ENCODE data around the gene KCND3. TPM values are rescaled to one million over a fixed set of nuclear protein-coding genes. Genes with fewer than 3 reads are reported as not detected.
A peak's percentile ranks its signal among the peaks of the same experiment; 100 is the strongest.

The KCND3 gene
- polyA plus RNA-seq, 6 donors from 2014 or later, result 0.03 to 0.11 TPM; not detected in 4

DNA sequence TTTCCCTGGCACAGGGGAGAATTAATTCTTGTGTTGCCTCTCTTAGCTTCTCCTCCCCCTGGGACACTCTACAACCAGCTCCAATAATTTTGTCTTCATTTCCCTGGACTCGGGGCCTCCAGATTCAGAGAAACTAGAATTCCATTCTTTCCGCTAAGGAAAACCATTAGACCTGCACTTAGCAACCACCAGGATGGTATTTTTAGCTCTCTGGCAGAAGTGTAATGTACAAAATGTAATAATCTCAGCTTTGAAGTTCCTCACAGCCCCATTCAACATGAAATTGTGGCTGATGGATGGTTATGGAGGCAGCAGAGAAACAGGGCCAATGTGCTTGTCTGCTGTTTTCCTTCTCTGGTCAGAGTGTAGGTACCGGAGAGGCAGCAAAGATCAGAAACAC is 113.8 kb downstream of the KCND3 start:
- DNase-seq, result no peak

DNA sequence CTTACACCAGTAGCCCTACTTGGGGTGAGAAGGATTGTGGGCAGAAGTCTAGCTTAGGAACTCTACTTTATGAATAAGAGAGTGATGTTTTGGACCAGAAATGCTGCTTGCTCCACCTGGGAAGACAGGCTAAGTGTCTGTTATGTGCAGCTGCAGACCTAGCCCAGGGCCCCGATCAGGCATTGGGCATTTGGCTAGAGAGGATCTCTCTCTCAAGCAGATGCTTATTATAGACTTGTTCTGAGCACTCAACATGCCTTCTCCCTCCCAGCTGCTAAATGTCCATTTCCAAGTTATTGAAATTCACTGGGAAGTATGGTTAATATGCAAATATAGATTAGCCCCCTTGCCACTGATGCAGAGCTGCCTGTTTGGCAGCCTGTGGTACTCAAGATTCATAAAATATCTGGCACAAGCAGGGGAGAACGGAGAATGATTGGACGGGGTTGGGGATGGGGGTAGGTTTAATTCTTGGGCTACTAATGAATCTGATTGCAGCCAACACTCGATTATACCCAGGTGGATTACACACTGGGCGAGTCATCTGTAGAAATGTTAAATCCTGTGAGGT is 115.9 kb downstream of the KCND3 start:
- Mint-ChIP-seq H3K27me3 (peaks cover 7 to 10% (median 10%) of the 10 kb centered on the region in 3 donors), H3K4me3 (no peak overlapping the region), H3K27ac (no peak overlapping the region), H3K4me1 (peaks cover 6 to 17% (median 14%) of the 10 kb centered on the region in 3 donors), H3K9me3 (no peaks in the 10 kb centered on the region), H3K36me3 (no peaks in the 10 kb centered on the region)
- ATAC-seq (ENCODE audit: low read depth in 2 of 2) (no peak), DNase-seq (no peak)

More for the DNA sequence above, 113.8 kb downstream of the KCND3 start:
- no peak overlapping the region for H3K4me3 Mint-ChIP-seq
- no peak for ATAC-seq (ENCODE audit: low read depth in 2 of 2)
- peak overlapping the region in 1 of 6 donors; percentile 28 for H3K27ac Mint-ChIP-seq
- H3K27me3 Mint-ChIP-seq, result peaks cover 9 to 14% (median 12%) of the 10 kb centered on the region in 3 donors
- H3K4me1 Mint-ChIP-seq, result peaks cover 14 to 29% (median 20%) of the 10 kb centered on the region in 3 donors
- no peaks in the 10 kb centered on the region for H3K36me3 Mint-ChIP-seq
- no peaks in the 10 kb centered on the region for H3K9me3 Mint-ChIP-seq

GRCh38 chr1:111870181-111870580 is 119.3 kb downstream of the KCND3 start:
- H3K27me3 Mint-ChIP-seq, result peaks cover under 1 to 11% (median 8%) of the 10 kb centered on the region in 3 donors
- no peak overlapping the region for H3K4me3 Mint-ChIP-seq
- H3K27ac Mint-ChIP-seq, result no peak overlapping the region
- no peaks in the 10 kb centered on the region for H3K36me3 Mint-ChIP-seq
- DNase-seq (no peak), ATAC-seq (ENCODE audit: low read depth in 2 of 2) (no peak)
- H3K4me1 Mint-ChIP-seq, result no peaks in the 10 kb centered on the region
- no peaks in the 10 kb centered on the region for H3K9me3 Mint-ChIP-seq

DNA sequence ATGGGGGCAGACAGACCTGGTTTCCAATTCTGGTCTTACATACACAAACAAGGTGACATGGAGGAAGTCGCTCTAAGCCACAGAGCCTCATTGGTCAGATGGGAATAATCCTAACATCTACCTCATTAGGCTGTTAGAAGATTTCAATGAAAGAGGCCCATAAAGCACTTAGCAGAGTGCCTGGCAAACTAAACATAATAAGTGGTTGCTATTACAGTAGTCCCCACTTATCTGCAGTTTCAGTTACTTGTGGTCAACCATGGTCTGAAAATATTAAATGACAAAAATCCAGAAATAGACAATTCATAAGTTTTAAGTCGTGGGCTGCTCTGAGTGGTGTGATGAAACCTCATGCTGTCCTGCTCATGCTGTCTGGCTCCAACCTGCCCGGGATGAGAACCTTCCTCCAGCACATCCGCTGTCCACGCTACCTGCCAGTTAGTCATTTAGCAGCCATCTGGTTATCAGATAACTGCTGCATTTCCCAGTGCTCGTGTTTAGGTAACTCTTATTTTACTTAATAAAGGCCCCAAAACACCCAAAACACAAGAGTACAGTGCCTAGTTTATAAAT is 121.5 kb downstream of the KCND3 start:
- Mint-ChIP-seq H3K36me3 (no peaks in the 10 kb centered on the region), H3K4me1 (peaks cover 5 to 7% (median 7%) of the 10 kb centered on the region in 3 donors), H3K9me3 (no peaks in the 10 kb centered on the region), H3K4me3 (no peak overlapping the region), H3K27me3 (peaks cover 18 to 25% (median 23%) of the 10 kb centered on the region in 3 donors), H3K27ac (no peak overlapping the region)
- DNase-seq, result no peak
- ATAC-seq (ENCODE audit: low read depth in 2 of 2), result no peak

DNA sequence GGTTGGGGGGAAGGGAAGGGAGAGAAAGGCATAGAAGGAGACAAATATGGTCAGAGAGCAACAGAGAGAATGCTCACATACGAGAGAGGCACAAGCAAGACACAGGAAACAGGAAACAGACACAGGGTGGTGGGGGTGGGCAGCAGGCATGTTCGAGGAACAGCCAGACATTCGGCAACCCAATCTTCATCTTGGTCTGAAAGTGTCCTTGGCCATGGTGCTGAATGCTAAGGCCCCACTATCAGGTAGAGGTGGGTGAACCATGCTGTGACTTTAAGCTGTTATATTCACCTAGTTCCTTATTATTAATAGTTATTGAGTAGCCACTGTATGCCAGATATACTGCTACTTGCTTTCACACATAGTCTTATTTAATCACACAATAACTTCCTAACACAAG is 124.6 kb downstream of the KCND3 start:
- ATAC-seq (ENCODE audit: low read depth in 2 of 2) (peak in 1 of 2 donors; percentile 46), DNase-seq (no peak)
- H3K4me3 Mint-ChIP-seq, result no peak overlapping the region
- H3K4me1 Mint-ChIP-seq, result peaks cover 5 to 7% (median 7%) of the 10 kb centered on the region in 3 donors
- no peaks in the 10 kb centered on the region for H3K36me3 Mint-ChIP-seq
- peaks cover 33 to 49% (median 43%) of the 10 kb centered on the region in 3 donors for H3K27me3 Mint-ChIP-seq
- no peak overlapping the region for H3K27ac Mint-ChIP-seq
- H3K9me3 Mint-ChIP-seq, result no peaks in the 10 kb centered on the region

GRCh38 chr1:111863401-111863800 is 126.1 kb downstream of the KCND3 start:
- H3K4me3 Mint-ChIP-seq, result no peak overlapping the region
- peaks cover 38 to 59% (median 51%) of the 10 kb centered on the region in 3 donors for H3K27me3 Mint-ChIP-seq
- DNase-seq (no peak), ATAC-seq (ENCODE audit: low read depth in 2 of 2) (no peak)
- H3K9me3 Mint-ChIP-seq, result no peaks in the 10 kb centered on the region
- H3K27ac Mint-ChIP-seq, result peak overlapping the region in 1 of 6 donors; percentile 9
- H3K4me1 Mint-ChIP-seq, result peaks cover 5 to 7% (median 7%) of the 10 kb centered on the region in 3 donors
- H3K36me3 Mint-ChIP-seq, result no peaks in the 10 kb centered on the region

- Mint-ChIP-seq H3K27ac (no peak overlapping the region), H3K4me3 (no peak overlapping the region), H3K36me3 (no peaks in the 10 kb centered on the region), H3K4me1 (peaks cover 5 to 7% (median 7%) of the 10 kb centered on the region in 3 donors), H3K9me3 (no peaks in the 10 kb centered on the region), H3K27me3 (peaks cover 35 to 58% (median 52%) of the 10 kb centered on the region in 3 donors)
- ATAC-seq (ENCODE audit: low read depth in 2 of 2), result no peak
- DNase-seq, result no peak
Observed at GRCh38 chr1:111862599-111862998, 126.9 kb downstream of the KCND3 start.

DNA sequence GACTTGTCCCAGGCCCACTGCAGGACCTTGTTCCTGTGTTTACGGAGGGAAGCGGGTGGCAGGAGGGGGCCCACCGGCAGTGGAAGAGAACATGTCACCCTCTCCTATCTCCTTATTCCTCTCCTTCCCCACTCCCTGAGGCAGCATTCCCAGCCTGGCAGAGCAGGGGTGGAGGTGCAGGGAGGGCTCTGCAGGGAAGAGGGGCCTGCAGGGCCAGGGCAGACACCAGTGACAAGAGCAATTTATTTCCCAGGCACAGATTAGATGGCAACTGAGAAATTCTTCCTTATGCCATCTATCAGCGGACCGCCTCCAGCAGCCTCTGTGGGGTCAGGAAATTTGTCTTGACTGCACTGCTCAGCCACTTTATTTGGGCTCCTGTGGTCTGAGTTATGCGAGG is 127.9 kb downstream of the KCND3 start:
- no peaks in the 10 kb centered on the region for H3K36me3 Mint-ChIP-seq
- no peaks in the 10 kb centered on the region for H3K9me3 Mint-ChIP-seq
- H3K4me1 Mint-ChIP-seq, result peaks cover 5 to 7% (median 7%) of the 10 kb centered on the region in 3 donors
- ATAC-seq (ENCODE audit: low read depth in 2 of 2) (no peak), DNase-seq (no peak)
- H3K4me3 Mint-ChIP-seq, result no peak overlapping the region
- H3K27ac Mint-ChIP-seq, result no peak overlapping the region
- peaks cover 38 to 59% (median 52%) of the 10 kb centered on the region in 3 donors for H3K27me3 Mint-ChIP-seq

GRCh38 chr1:111857194-111857651 is 132.2 kb downstream of the KCND3 start:
- H3K27me3 Mint-ChIP-seq, result peaks cover 35 to 55% (median 44%) of the 10 kb centered on the region in 3 donors
- H3K4me3 Mint-ChIP-seq, result no peak overlapping the region
- ATAC-seq (ENCODE audit: low read depth in 2 of 2) (no peak), DNase-seq (no peak)
- no peaks in the 10 kb centered on the region for H3K36me3 Mint-ChIP-seq
- H3K27ac Mint-ChIP-seq, result no peak overlapping the region
- H3K9me3 Mint-ChIP-seq, result no peaks in the 10 kb centered on the region
- no peaks in the 10 kb centered on the region for H3K4me1 Mint-ChIP-seq

- DNase-seq (no peak), ATAC-seq (ENCODE audit: low read depth in 2 of 2) (no peak)
- H3K9me3 Mint-ChIP-seq, result no peaks in the 10 kb centered on the region
- peaks cover 35 to 61% (median 48%) of the 10 kb centered on the region in 3 donors for H3K27me3 Mint-ChIP-seq
- H3K4me3 Mint-ChIP-seq, result peak overlapping the region in 2 of 8 donors; percentile 11 to 48
- H3K4me1 Mint-ChIP-seq, result no peaks in the 10 kb centered on the region
- H3K27ac Mint-ChIP-seq, result no peak overlapping the region
- H3K36me3 Mint-ChIP-seq, result no peaks in the 10 kb centered on the region
Observed at GRCh38 chr1:111856411-111857185, 132.9 kb downstream of the KCND3 start.

DNA sequence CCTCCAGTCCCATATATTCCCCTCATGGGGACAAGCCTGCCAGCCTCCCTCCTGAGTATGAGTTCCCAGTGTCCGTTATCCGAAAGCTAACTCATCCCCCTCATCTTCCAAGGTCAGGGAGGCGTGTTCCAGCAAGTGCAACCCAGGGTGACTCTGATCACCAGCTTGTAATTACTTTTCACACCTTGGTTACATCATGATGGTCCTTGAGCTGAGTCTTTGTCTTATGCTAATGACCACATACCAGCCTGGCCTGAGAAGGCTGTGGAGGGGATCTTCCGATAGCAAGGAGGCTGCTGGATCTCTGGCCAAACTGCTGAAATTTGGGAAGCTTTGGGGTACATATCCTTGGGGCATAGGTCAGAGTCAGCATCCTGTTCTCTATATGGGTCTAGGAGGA is 134.2 kb downstream of the KCND3 start:
- Mint-ChIP-seq H3K4me1 (no peaks in the 10 kb centered on the region), H3K4me3 (peak overlapping the region in 1 of 8 donors; percentile 18), H3K9me3 (no peaks in the 10 kb centered on the region), H3K36me3 (no peaks in the 10 kb centered on the region), H3K27ac (no peak overlapping the region), H3K27me3 (peaks cover 35 to 61% (median 48%) of the 10 kb centered on the region in 3 donors)
- DNase-seq (no peak), ATAC-seq (ENCODE audit: low read depth in 2 of 2) (no peak)

DNA sequence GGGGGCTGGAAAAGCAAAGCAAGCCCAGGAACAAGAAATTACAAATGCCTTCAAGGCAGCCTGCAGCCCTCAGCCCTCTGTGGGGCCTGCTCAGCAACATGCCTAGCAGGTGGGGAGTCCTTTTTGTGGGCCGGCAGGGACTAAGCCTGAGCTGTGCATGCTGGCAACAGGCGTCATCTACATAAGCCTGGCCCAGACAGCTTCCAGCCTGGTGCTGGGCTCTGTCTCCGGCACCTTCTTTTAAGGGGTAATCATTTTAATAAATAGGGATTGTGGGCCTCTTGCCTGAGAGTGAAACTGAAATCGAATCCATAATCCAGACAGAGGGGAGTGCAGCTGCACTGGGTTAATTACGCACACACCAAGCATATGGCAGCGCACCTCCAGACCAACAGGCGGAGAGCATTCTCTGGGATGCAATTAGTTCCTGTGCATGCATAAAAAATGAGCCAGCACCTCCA is 137.2 kb downstream of the KCND3 start:
- no peak for DNase-seq
- no peak overlapping the region for H3K27ac Mint-ChIP-seq
- H3K27me3 Mint-ChIP-seq, result peaks cover 24 to 75% (median 51%) of the 10 kb centered on the region in 3 donors
- ATAC-seq (ENCODE audit: low read depth in 2 of 2), result no peak
- no peaks in the 10 kb centered on the region for H3K36me3 Mint-ChIP-seq
- H3K4me1 Mint-ChIP-seq, result no peaks in the 10 kb centered on the region
- no peak overlapping the region for H3K4me3 Mint-ChIP-seq
- no peaks in the 10 kb centered on the region for H3K9me3 Mint-ChIP-seq

DNA sequence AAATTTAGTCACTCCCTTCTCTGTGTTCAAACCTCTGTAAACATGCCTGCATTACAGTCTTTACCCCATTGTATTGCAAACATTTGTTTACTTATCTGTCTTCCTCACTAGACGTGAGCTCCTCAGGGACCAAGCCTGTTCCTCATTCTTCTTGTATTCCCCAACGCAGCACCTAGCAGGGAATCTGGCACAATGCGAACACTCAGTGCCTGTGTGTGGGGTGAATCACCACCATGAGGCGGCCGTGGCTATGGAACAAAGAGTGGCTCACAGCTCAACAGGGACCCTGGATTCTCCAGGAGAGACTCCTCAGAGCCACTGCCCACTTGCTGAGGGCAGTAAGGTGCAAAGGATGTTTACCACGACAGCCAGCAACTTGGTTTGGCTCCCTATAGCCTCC is 137.9 kb downstream of the KCND3 start:
- ATAC-seq (ENCODE audit: low read depth in 2 of 2) (no peak), DNase-seq (no peak)
- no peaks in the 10 kb centered on the region for H3K36me3 Mint-ChIP-seq
- no peak overlapping the region for H3K4me3 Mint-ChIP-seq
- H3K4me1 Mint-ChIP-seq, result no peaks in the 10 kb centered on the region
- H3K27me3 Mint-ChIP-seq, result peaks cover 19 to 68% (median 50%) of the 10 kb centered on the region in 3 donors
- no peaks in the 10 kb centered on the region for H3K9me3 Mint-ChIP-seq
- H3K27ac Mint-ChIP-seq, result no peak overlapping the region

Measured in naive B cell (primary cell).